CD14-positive monocyte (primary cell): ENCODE data around the gene BCS1L. TPM values are rescaled to one million over a fixed set of nuclear protein-coding genes. Genes with fewer than 3 reads are reported as not detected.
A peak's percentile ranks its signal among the peaks of the same experiment; 100 is the strongest.

ENCODE experiments used
- DNase-seq, 3 donors: peaks; one replicate each; pipeline ENCODE4 v3.0.0-alpha.2; 2011 to 2022
- H2AFZ ChIP-seq: 2 replicates; pipeline ENCODE4 v1.6.0; 2012; ENCODE audit warnings: mild to moderate bottlenecking, low read depth, low read length, inconsistent platforms; ENCODE audit not compliant: insufficient read depth, poor library complexity, severe bottlenecking
- H3K27ac ChIP-seq, 2 donors: 1 replicate in 1 of 2; 2 replicates in 1 of 2; pipeline ENCODE4 v1.5.1; 2012 to 2013; ENCODE audit warnings: low read length in 2 of 2, control low read depth in 1 of 2, inconsistent platforms in 1 of 2, low read depth in 1 of 2, mild to moderate bottlenecking in 1 of 2
- H3K27me3 ChIP-seq, 2 donors: one replicate each; pipeline versions ENCODE4 v1.6.0 to v1.6.1; 2011 to 2013; ENCODE audit warnings: low read length in 2 of 2; ENCODE audit not compliant: control insufficient read depth in 2 of 2, insufficient read depth in 2 of 2
- H3K36me3 ChIP-seq, 2 donors: replicated peaks in 1 of 2; 1 replicate in 1 of 2; 2 replicates in 1 of 2; pipeline versions ENCODE4 v1.5.1 to v1.6.1; 2012 to 2013; ENCODE audit warnings: low read length in 2 of 2, control low read depth in 1 of 2, inconsistent platforms in 1 of 2, mild to moderate bottlenecking in 1 of 2; ENCODE audit not compliant: insufficient read depth in 2 of 2, control insufficient read depth in 1 of 2
- H3K4me1 ChIP-seq, 2 donors: 1 replicate in 1 of 2; 2 replicates in 1 of 2; pipeline versions ENCODE4 v1.5.1 to v1.6.1; 2012 to 2013; ENCODE audit warnings: low read length in 2 of 2, control low read depth in 1 of 2, inconsistent platforms in 1 of 2, mild to moderate bottlenecking in 1 of 2, moderate library complexity in 1 of 2; ENCODE audit not compliant: insufficient read depth in 2 of 2, control insufficient read depth in 1 of 2
- H3K4me2 ChIP-seq: replicated peaks from 2 replicates; pipeline ENCODE3; 2012; ENCODE audit warnings: low read length, moderate library complexity, mild to moderate bottlenecking; ENCODE audit not compliant: poor library complexity, severe bottlenecking; ENCODE audit errors: extremely low read depth
- H3K4me3 ChIP-seq, 3 experiments: fragments of 200-600 bp in 1 of 3; sonication (generic) in 1 of 3; replicated peaks in 1 of 3; 1 replicate in 2 of 3; 2 replicates in 1 of 3; pipeline ENCODE4 v1.5.1; 2011 to 2013; ENCODE audit warnings: low read length in 3 of 3, mild to moderate bottlenecking in 3 of 3, control low read depth in 2 of 3, low read depth in 2 of 3, inconsistent platforms in 1 of 3, moderate library complexity in 1 of 3
- H3K79me2 ChIP-seq: 2 replicates; pipeline ENCODE4 v1.6.0; 2012; ENCODE audit warnings: mild to moderate bottlenecking, control low read depth, inconsistent platforms, low read length, moderate library complexity; ENCODE audit not compliant: insufficient read depth
- H3K9ac ChIP-seq: 2 replicates; pipeline ENCODE4 v1.6.0; 2017; ENCODE audit warnings: low read length, mild to moderate bottlenecking; ENCODE audit not compliant: insufficient read depth, poor library complexity, severe bottlenecking
- H3K9me3 ChIP-seq, 2 donors: replicated peaks in 1 of 2; 1 replicate in 1 of 2; 2 replicates in 1 of 2; pipeline versions ENCODE4 v1.5.1 to v1.6.1; 2012 to 2013; ENCODE audit warnings: low read length in 2 of 2, control low read depth in 1 of 2; ENCODE audit not compliant: control insufficient read depth in 1 of 2, insufficient read depth in 1 of 2
- H4K20me1 ChIP-seq: 2 replicates; pipeline ENCODE4 v1.6.0; 2012; ENCODE audit warnings: mild to moderate bottlenecking, low read length, control low read depth, moderate library complexity; ENCODE audit not compliant: insufficient read depth
- H3K27ac Mint-ChIP-seq, 7 donors: one replicate each; pipeline ENCODE4 v1.8.0; 2020; ENCODE audit warnings: mild to moderate bottlenecking in 7 of 7, mixed read lengths in 7 of 7, moderate library complexity in 6 of 7, inconsistent platforms in 2 of 7
- H3K27me3 Mint-ChIP-seq, 3 donors: one replicate each; pipeline ENCODE4 v1.8.0; 2021 to 2022; ENCODE audit warnings: low read depth in 3 of 3, mild to moderate bottlenecking in 3 of 3, mixed read lengths in 3 of 3, moderate library complexity in 3 of 3, inconsistent platforms in 1 of 3
- H3K36me3 Mint-ChIP-seq, 2 donors: one replicate each; pipeline ENCODE4 v1.8.0; 2020; ENCODE audit warnings: mixed read lengths in 2 of 2, inconsistent platforms in 1 of 2, mild to moderate bottlenecking in 1 of 2
- H3K4me1 Mint-ChIP-seq: one replicate; pipeline ENCODE4 v1.8.0; 2020; ENCODE audit warnings: mild to moderate bottlenecking, mixed read lengths
- H3K4me3 Mint-ChIP-seq, 2 donors: one replicate each; pipeline ENCODE4 v1.8.0; 2020; ENCODE audit warnings: mild to moderate bottlenecking in 2 of 2, mixed read lengths in 2 of 2, moderate library complexity in 1 of 2
- H3K9me3 Mint-ChIP-seq, 7 donors: one replicate each; pipeline ENCODE4 v1.8.0; 2020 to 2022; ENCODE audit warnings: mixed read lengths in 7 of 7, mild to moderate bottlenecking in 6 of 7, moderate library complexity in 6 of 7, inconsistent platforms in 2 of 7
- WGBS: methylation state at CpG from one replicate; pipeline ENCODE4 v1.1.5; 2013; ENCODE audit warnings: missing lambda C conversion rate; ENCODE audit not compliant: insufficient coverage; 5-methylcytosine and 5-hydroxymethylcytosine counted together
- intact Hi-C, 2 donors: fragments of 100-400 bp; cut with micrococcal nuclease; formaldehyde crosslinking; loops; one replicate each; pipeline versions ENCODE4 v1.15.0 to v1.15.1; 2023
- polyA plus RNA-seq, 3 donors: library from polyadenylated mRNA; depleted of rRNA in 1 of 3; unstranded in 2 of 3; stranded (reverse) in 1 of 3; fragments of 300-500 nt in 2 of 3; fragments of >200 nt in 1 of 3; fragmentation: Illumina TruSeq in 2 of 3; gene quantifications; 1 replicate in 2 of 3; 2 replicates in 1 of 3; pipeline ENCODE4 v1.2.3, GENCODE V29; 2012 to 2021
- TF ChIP-seq, protein P1 (sequence below): fragments of 200-600 bp; IDR thresholded peaks from one replicate; pipeline ENCODE4 v1.8.0; 2022; ENCODE audit warnings: antibody characterized with exemption, mild to moderate bottlenecking

The BCS1L gene
- polyA plus RNA-seq, 3 donors, result 10.5 to 42.9 (median 12.3) TPM

DNA sequence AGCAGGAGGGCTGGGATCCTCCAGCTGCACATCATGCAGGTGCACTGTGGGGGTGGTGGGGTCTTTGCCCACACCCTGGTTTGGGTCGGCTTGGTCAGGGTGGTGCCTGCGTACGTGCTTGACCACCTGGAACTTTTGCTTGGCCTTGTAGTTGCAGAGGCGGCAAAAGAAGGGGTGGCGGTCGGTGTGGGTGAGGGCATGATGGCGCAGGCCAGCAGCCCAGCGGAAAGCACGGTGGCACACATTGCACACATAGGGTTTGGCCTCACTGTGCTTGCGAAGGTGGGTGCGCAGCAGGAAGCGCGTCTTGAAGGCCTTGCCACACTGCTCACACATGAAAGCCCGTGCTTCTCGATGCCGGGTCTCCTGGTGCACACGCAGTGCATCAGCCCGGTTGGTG is 21.1 kb upstream of the BCS1L start:
- Histone ChIP-seq H2AFZ (no peak overlapping the region), H3K36me3 (peaks cover 87 to 97% of the 10 kb centered on the region in 2 donors), H3K79me2 (no peaks in the 10 kb centered on the region), H3K4me3 (no peak overlapping the region), H3K9me3 (no peaks in the 10 kb centered on the region), H3K27me3 (no peaks in the 10 kb centered on the region), H4K20me1 (no peaks in the 10 kb centered on the region), H3K27ac (no peak overlapping the region), H3K4me2 (no peak overlapping the region), H3K4me1 (peaks cover 0 to 4% of the 10 kb centered on the region in 2 donors), H3K9ac (no peak overlapping the region)
- Mint-ChIP-seq H3K4me3 (no peak overlapping the region), H3K9me3 (no peaks in the 10 kb centered on the region), H3K27ac (no peak overlapping the region), H3K36me3 (peaks cover 88 to 99% of the 10 kb centered on the region in 2 donors), H3K4me1 (peaks cover 5% of the 10 kb centered on the region), H3K27me3 (no peaks in the 10 kb centered on the region)
- 99% methylated on average over 18 of the region's 18 CpGs for WGBS
- TF ChIP-seq, protein P1, sequence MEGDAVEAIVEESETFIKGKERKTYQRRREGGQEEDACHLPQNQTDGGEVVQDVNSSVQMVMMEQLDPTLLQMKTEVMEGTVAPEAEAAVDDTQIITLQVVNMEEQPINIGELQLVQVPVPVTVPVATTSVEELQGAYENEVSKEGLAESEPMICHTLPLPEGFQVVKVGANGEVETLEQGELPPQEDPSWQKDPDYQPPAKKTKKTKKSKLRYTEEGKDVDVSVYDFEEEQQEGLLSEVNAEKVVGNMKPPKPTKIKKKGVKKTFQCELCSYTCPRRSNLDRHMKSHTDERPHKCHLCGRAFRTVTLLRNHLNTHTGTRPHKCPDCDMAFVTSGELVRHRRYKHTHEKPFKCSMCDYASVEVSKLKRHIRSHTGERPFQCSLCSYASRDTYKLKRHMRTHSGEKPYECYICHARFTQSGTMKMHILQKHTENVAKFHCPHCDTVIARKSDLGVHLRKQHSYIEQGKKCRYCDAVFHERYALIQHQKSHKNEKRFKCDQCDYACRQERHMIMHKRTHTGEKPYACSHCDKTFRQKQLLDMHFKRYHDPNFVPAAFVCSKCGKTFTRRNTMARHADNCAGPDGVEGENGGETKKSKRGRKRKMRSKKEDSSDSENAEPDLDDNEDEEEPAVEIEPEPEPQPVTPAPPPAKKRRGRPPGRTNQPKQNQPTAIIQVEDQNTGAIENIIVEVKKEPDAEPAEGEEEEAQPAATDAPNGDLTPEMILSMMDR, result no peak
- DNase-seq, result no peak
- intact Hi-C loops, result no loop called here

DNA sequence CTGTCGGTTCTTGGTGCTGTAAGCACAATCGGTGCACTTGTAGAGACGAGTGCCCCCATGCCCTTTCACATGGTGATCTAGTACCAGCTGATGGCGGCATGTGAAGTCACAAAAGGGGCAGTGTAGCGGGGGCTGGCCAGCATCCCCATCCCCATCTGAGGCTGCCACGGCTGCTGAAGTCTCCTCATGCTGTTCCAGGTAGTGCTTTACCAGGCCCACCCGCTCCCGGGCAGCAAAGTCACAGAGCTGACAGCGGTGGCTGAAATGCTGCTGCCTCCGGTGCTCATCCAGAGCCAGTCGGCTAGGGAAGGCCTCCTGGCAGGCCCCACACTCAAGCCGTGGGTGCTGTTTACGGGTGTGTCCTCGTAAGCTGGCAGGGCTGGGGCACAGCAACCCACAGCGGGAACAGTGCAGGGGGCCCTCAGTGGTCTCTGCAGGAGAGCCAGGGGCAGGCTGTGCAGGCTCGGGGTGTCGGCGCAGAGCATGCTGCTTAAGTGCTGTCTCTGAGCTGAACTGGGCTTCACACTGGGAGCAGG is 17.3 kb upstream of the BCS1L start:
- H3K27ac ChIP-seq, result no peak overlapping the region
- H2AFZ ChIP-seq, result no peak overlapping the region
- no peak overlapping the region for H3K4me3 ChIP-seq
- Mint-ChIP-seq H3K27me3 (no peaks in the 10 kb centered on the region), H3K9me3 (no peaks in the 10 kb centered on the region), H3K4me3 (no peak overlapping the region), H3K27ac (peak overlapping the region in 1 of 7 donors; percentile 73), H3K4me1 (no peaks in the 10 kb centered on the region), H3K36me3 (peaks cover 85 to 100% of the 10 kb centered on the region in 2 donors)
- H3K4me2 ChIP-seq, result no peak overlapping the region
- DNase-seq, result no peak
- no peak overlapping the region for H3K9ac ChIP-seq
- no peaks in the 10 kb centered on the region for H4K20me1 ChIP-seq
- TF ChIP-seq, protein P1, result no peak
- H3K9me3 ChIP-seq, result no peaks in the 10 kb centered on the region
- H3K4me1 ChIP-seq, result no peaks in the 10 kb centered on the region
- 96% methylated on average over 18 of the region's 18 CpGs for WGBS
- H3K27me3 ChIP-seq, result no peaks in the 10 kb centered on the region
- H3K36me3 ChIP-seq, result peaks cover 83 to 97% of the 10 kb centered on the region in 2 donors
- no peaks in the 10 kb centered on the region for H3K79me2 ChIP-seq
- intact Hi-C loops, result no loop called here
